K562 (cell line): ENCODE results near the gene SC5D. TPM values are rescaled to one million over a fixed set of nuclear protein-coding genes. Genes with fewer than 3 reads are reported as not detected.
A peak's percentile ranks its signal among the peaks of the same experiment; 100 is the strongest.

Experiments
- ATAC-seq: fragments of 200-7000 bp; cut with Tn5 transposase; 3 replicates; pipeline ENCODE4 v1.9.1; 2020; ENCODE audit warnings: moderate library complexity
- BruUV-seq: library from RNA; stranded (reverse); fragments of 400-500 nt; replicated peaks from 2 replicates; lab custom pipeline; 2021; lab: Mats Ljungman, UMichigan
- CTCF ChIA-PET: fragments of 300-600 bp; formaldehyde crosslinking; extraction: SDS; loops from one replicate; lab custom pipeline; 2021; ENCODE audit warnings: low intra/inter-chr PET ratio; lab: Yijun Ruan, JAX
- POLR2A ChIA-PET: fragments of 300-600, 350-650 bp; sonication (Branson Sonifier 250); formaldehyde crosslinking; extraction: SDS; loops from one replicate; lab custom pipeline; 2021; ENCODE audit warnings: antibody characterized with exemption, inconsistent platforms; lab: Yijun Ruan, JAX
- DNase-seq, 4 experiments: peaks; one replicate each; pipeline versions ENCODE4 v3.0.0 to v3.0.0-alpha.2; 2011 to 2018; ENCODE audit warnings: low spot score in 3 of 4, mixed read lengths in 3 of 4; ENCODE audit errors: extremely low read depth in 1 of 4
- FAIRE-seq: peaks from 2 replicates; lab custom pipeline; 2011; peaks lifted over from hg19 to GRCh38; lab: Jason Lieb, UNC
- H2AFZ ChIP-seq: 2 replicates; pipeline ENCODE4 v1.6.0; 2011; ENCODE audit warnings: low read depth, low read length, control low read depth, inconsistent platforms
- H3K27ac ChIP-seq: fragments of 200-600 bp; 3 replicates; pipeline ENCODE4 v1.8.0; 2011; ENCODE audit warnings: low read depth, mild to moderate bottlenecking, control low read depth, inconsistent platforms, low read length, moderate library complexity, mixed read lengths; ENCODE audit errors: extremely low read depth
- H3K27me3 ChIP-seq, 2 experiments: fragments of 300-600 bp in 1 of 2; 2 replicates in 1 of 2; 3 replicates in 1 of 2; pipeline versions ENCODE4 v1.6.0 to v1.8.0; 2011; ENCODE audit warnings: inconsistent platforms in 2 of 2, low read length in 2 of 2, mild to moderate bottlenecking in 1 of 2, mixed read lengths in 1 of 2, moderate library complexity in 1 of 2; ENCODE audit not compliant: control insufficient read depth in 2 of 2, insufficient read depth in 2 of 2
- H3K36me3 ChIP-seq: fragments of 300-600 bp; 3 replicates; pipeline ENCODE4 v1.8.0; 2011; ENCODE audit warnings: mild to moderate bottlenecking, low read length, inconsistent platforms; ENCODE audit not compliant: control insufficient read depth, insufficient read depth
- H3K4me1 ChIP-seq, 2 experiments: fragments of 200-600 bp in 1 of 2; replicated peaks in 1 of 2; 2 replicates in 1 of 2; 3 replicates in 1 of 2; pipeline versions ENCODE4 v1.5.1 to v1.8.0; 2011; ENCODE audit warnings: inconsistent platforms in 2 of 2, low read length in 2 of 2, mild to moderate bottlenecking in 1 of 2, mixed read lengths in 1 of 2, moderate library complexity in 1 of 2; ENCODE audit not compliant: control insufficient read depth in 2 of 2, insufficient read depth in 2 of 2
- H3K4me2 ChIP-seq: 2 replicates; pipeline ENCODE4 v1.6.1; 2011; ENCODE audit warnings: low read length, control low read depth, inconsistent platforms, mixed read lengths; ENCODE audit not compliant: insufficient read depth
- H3K4me3 ChIP-seq: fragments of 200-600 bp; sonication (generic), shearing (Covaris generic); 2 replicates; pipeline ENCODE4 v1.5.1; 2016; ENCODE audit warnings: control low read depth, inconsistent platforms
- H3K79me2 ChIP-seq: fragments of 200-600 bp; 3 replicates; pipeline ENCODE4 v1.8.0; 2011; ENCODE audit warnings: low read length, inconsistent platforms; ENCODE audit not compliant: control insufficient read depth, insufficient read depth
- H3K9ac ChIP-seq, 2 experiments: 2 replicates each; pipeline versions ENCODE4 v1.6.0 to v1.6.1; 2011; ENCODE audit warnings: low read depth in 2 of 2, low read length in 2 of 2, control low read depth in 1 of 2, inconsistent platforms in 1 of 2, mild to moderate bottlenecking in 1 of 2, mixed read lengths in 1 of 2; ENCODE audit not compliant: insufficient read depth in 1 of 2
- H3K9me1 ChIP-seq: one replicate; pipeline ENCODE4 v1.6.0; 2011; ENCODE audit warnings: inconsistent platforms, mild to moderate bottlenecking, low read length, moderate library complexity; ENCODE audit not compliant: control insufficient read depth, insufficient read depth
- H3K9me3 ChIP-seq: replicated peaks from 2 replicates; pipeline ENCODE4 v1.5.1; 2011; ENCODE audit warnings: low read depth, low read length, inconsistent platforms; ENCODE audit not compliant: control insufficient read depth, insufficient read depth
- H4K20me1 ChIP-seq: replicated peaks from 2 replicates; pipeline ENCODE4 v1.6.1; 2011; ENCODE audit warnings: low read length, inconsistent platforms, mixed read lengths; ENCODE audit not compliant: control insufficient read depth, insufficient read depth
- CSDE1 ChIP-seq, 2 experiments: fragments of 450-650 bp; IDR thresholded peaks; 2 replicates each; pipeline ENCODE4 v1.6.1; 2016; ENCODE audit warnings: mild to moderate bottlenecking in 1 of 2
- EGR1 ChIP-seq: fragments of 450-650 bp; conservative IDR thresholded peaks from 2 replicates; pipeline ENCODE4 v1.6.1; 2017; ENCODE audit warnings: mild to moderate bottlenecking
- NR4A1 ChIP-seq, 2 experiments: fragments of 250-450 bp in 1 of 2; fragments of 450-650 bp in 1 of 2; sonication (Bioruptor Pico) in 1 of 2; IDR thresholded peaks; 2 replicates each; pipeline versions ENCODE4 v1.4.0 to v1.6.1; 2016 to 2020; ENCODE audit warnings: mild to moderate bottlenecking in 2 of 2, missing compliant biosample characterization in 1 of 2, missing genetic modification characterization in 1 of 2, moderate library complexity in 1 of 2
- SMAD1 ChIP-seq: fragments of 150-350 bp; IDR thresholded peaks from 2 replicates; pipeline ENCODE4 v1.6.1; 2014; ENCODE audit warnings: low read length, low read depth; ENCODE audit not compliant: partially characterized antibody
- TEAD2 ChIP-seq: fragments of 450-650 bp; IDR thresholded peaks from 2 replicates; pipeline ENCODE4 v1.6.1; 2016; ENCODE audit warnings: missing genetic modification characterization, control low read depth, missing compliant biosample characterization
- WGBS: fragments of 100-300 bp; shearing (Covaris generic); methylation state at CpG from one replicate; pipeline ENCODE4 v1.1.6; 2016; ENCODE audit warnings: low coverage, mixed read lengths; ENCODE audit not compliant: insufficient coverage; ENCODE audit errors: missing lambda C conversion rate; 5-methylcytosine and 5-hydroxymethylcytosine counted together
- in situ Hi-C: fragments of 300-500 bp; cut with MboI; formaldehyde crosslinking; loops from 4 replicates; pipeline ENCODE4 v1.15.0; 2018; ENCODE audit warnings: inconsistent platforms, mixed read lengths
- intact Hi-C: fragments of 100-400 bp; cut with micrococcal nuclease; formaldehyde crosslinking; loops from 2 replicates; pipeline ENCODE4 v1.14.2; 2022
- polyA plus RNA-seq, 8 experiments: library from polyadenylated mRNA; depleted of rRNA in 4 of 8; stranded (reverse) in 5 of 8; unstranded in 3 of 8; fragments of >200 nt; fragmentation: Nextera tagmentation in 2 of 8; fragmentation: Illumina TruSeq in 1 of 8; extraction: Ambion mirVana in 2 of 8; extraction: Trizol in 1 of 8; gene quantifications; 2 replicates each; pipeline versions ENCODE4 v1.2.1 to v1.2.3, GENCODE V29; 2011 to 2014; ENCODE audit warnings: inconsistent platforms in 1 of 8, missing spikeins in 1 of 8
- total RNA-seq, 7 experiments: library from RNA; depleted of rRNA in 6 of 7; stranded (reverse); fragments of >200 nt in 6 of 7; fragmentation: Illumina TruSeq in 2 of 7; extraction: Trizol in 2 of 7; gene quantifications; 2 replicates each; pipeline versions ENCODE4 v1.2.1 to v1.2.3, GENCODE V29; 2011 to 2021; ENCODE audit warnings: low replicate concordance in 1 of 7

Gene SC5D
- total and polyA plus RNA-seq, 9 of the 15 experiments (the other 6 are each of a cell fraction or from before 2014, with no cell fraction given): 7.6 to 84.0 (median 17.4) TPM

- no TSS peak for BruUV-seq
- H3K4me1 ChIP-seq: no peaks in the 10 kb centered on the region
- no peak overlapping the region for H3K9ac ChIP-seq
- TF ChIP-seq NR4A1 (CRISPR knock-in tag; IDR thresholded peaks at IDR 0.05) (no peak), NR4A1 (tag; IDR thresholded peaks at IDR 0.05) (no peak), CSDE1 (IDR thresholded peaks at IDR 0.05) (no peak), TEAD2 (tag) (no peak), EGR1 (peak; percentile 54), SMAD1 (no peak)
- FAIRE-seq (no peak), DNase-seq (no peak), ATAC-seq (no peak)
- no peaks in the 10 kb centered on the region for H3K79me2 ChIP-seq
- ChIA-PET POLR2A (no interaction called here), CTCF (no interaction called here)
- peaks cover 5 to 11% of the 10 kb centered on the region in 2 experiments; a peak in 4 of 5 replicates for H3K27me3 ChIP-seq
- no peaks in the 10 kb centered on the region for H3K36me3 ChIP-seq
- H3K4me2 ChIP-seq: no peak overlapping the region
- H3K4me3 ChIP-seq: no peak overlapping the region
- no peaks in the 10 kb centered on the region for H3K9me3 ChIP-seq
- in situ Hi-C loops: no loop called here
- H3K27ac ChIP-seq: no peak overlapping the region
- H2AFZ ChIP-seq: no peak overlapping the region
- no peaks in the 10 kb centered on the region for H4K20me1 ChIP-seq
- intact Hi-C loops: no loop called here
- WGBS: 0% methylated on average over 5 of the region's 7 CpGs
- no peaks in the 10 kb centered on the region for H3K9me1 ChIP-seq
These were observed 58.6 kb downstream of the SC5D start for GRCh38 chr11:121351083-121351630.
